Urothelium cell line (cell line): ENCODE results near the gene SKP2.
"Not testable (repeated sequence)": the region's sequence is repeated elsewhere in the genome, so short reads cannot be mapped to it uniquely, and the experiment has no call there.

ENCODE experiments used
- DNase-seq: peaks from one replicate; pipeline ENCODE4 v3.0.0; 2011; ENCODE audit warnings: low spot score, mixed read lengths
- FAIRE-seq: peaks from 2 replicates; lab custom pipeline; 2011; peaks lifted over from hg19 to GRCh38; lab: Jason Lieb, UNC

Gene SKP2

GRCh38 chr5:36151434-36152323 is at the start of gene SKP2, which contains the start of gene LMBRD2:
TSS of gene SKP2 (plus strand) at chr5:36152111. CDS start at chr5:36152263, 152 bp downstream.
TSS of gene LMBRD2 (minus strand) at chr5:36151887. CDS start at chr5:36143349, 8,538 bp downstream.
- FAIRE-seq: peak; percentile 97
- peak; percentile 99 for DNase-seq

GRCh38 chr5:36105819-36106218 is 46.1 kb upstream of the SKP2 start:
- FAIRE-seq: no peak

DNA sequence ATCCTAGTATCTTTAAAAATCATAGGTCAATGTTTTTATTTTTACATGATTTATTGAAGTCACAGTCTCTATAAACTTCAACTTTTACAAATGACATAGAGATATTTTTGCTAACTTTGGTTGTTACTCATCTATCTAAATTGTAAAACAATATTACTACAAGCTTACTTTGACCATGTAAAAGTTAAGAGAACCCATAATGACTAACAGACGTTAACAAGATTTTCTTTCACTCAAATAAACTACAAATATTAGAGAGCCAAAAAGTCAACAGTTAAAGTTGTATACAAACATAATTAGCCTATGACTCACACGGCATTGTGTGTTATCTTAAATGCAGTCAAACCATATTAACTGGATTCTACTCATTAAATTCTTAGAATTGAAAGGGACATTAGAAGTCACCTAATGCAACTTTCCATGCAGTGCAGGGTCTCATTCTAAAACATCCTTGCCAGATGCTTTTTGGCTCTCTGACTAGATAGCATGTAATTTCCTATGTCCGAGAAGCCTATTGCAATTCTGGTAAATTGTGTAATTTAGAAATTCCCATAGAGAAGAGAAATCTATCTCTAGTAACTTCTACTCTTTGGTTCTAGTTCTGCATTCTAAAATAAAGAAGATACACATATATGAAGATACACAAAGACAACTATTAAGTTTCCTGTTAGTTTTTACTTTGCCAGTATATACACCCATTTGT is 43.0 kb upstream of the SKP2 start:
- DNase-seq: no peak
- no peak for FAIRE-seq

More at GRCh38 chr5:36105819-36106218, 46.1 kb upstream of the SKP2 start:
- DNase-seq: no peak

- DNase-seq (no peak), FAIRE-seq (no peak)
Measured at GRCh38 chr5:36111238-36111637, 40.7 kb upstream of the SKP2 start.

- DNase-seq (no peak), FAIRE-seq (no peak)
Measured at GRCh38 chr5:36125868-36126267, 26.0 kb upstream of the SKP2 start.

GRCh38 chr5:36128795-36129194 is 23.1 kb upstream of the SKP2 start:
- no peak for DNase-seq
- no peak for FAIRE-seq

GRCh38 chr5:36129666-36130065 is 22.2 kb upstream of the SKP2 start:
- FAIRE-seq, DNase-seq: not testable (repeated sequence)

DNA sequence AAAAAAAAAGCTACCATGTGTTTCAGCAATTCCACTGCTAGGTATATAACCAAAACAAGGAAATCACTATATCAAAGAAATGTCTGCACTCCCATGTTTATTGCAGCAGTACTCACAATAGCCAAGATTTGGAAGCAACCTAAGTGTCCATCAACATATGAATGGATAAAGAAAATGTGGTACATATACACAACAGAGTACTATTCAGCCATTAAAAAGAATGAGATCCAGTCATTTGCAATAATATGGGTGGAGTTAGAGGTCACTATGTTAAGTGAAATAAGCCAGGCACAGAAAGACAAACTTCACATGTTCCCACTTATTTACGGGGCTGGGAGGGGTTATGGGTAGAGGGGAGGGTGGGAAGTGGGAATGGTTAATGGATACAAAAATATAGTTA is 18.9 kb upstream of the SKP2 start:
- not testable (repeated sequence) for DNase-seq, FAIRE-seq

GRCh38 chr5:36135988-36136387 is 15.9 kb upstream of the SKP2 start:
- no peak for FAIRE-seq

GRCh38 chr5:36136581-36136980 is 15.3 kb upstream of the SKP2 start:
- no peak for FAIRE-seq
- no peak for DNase-seq

More at GRCh38 chr5:36135988-36136387, 15.9 kb upstream of the SKP2 start:
- no peak for DNase-seq

GRCh38 chr5:36138900-36139683 is 12.8 kb upstream of the SKP2 start:
- no peak for DNase-seq
- no peak for FAIRE-seq

DNA sequence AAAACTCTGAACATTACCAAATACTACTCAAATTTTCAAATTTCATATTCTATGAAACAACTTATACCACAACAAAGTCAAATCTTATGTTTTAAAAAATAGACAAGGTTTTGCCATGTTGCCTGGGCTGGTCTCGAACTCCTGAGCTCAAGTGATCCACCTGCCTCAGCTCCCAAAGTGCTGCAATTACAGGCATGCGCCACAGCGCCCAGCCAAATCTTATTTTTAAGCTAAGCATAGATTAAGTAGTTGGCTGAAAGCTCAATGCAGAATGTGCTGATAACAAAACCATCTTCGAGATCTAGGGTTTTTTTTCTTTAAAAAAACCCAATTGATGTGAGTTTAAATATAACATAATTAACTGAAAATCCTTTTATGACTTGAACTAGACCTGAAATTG is 6.6 kb upstream of the SKP2 start:
- no peak for FAIRE-seq

DNA sequence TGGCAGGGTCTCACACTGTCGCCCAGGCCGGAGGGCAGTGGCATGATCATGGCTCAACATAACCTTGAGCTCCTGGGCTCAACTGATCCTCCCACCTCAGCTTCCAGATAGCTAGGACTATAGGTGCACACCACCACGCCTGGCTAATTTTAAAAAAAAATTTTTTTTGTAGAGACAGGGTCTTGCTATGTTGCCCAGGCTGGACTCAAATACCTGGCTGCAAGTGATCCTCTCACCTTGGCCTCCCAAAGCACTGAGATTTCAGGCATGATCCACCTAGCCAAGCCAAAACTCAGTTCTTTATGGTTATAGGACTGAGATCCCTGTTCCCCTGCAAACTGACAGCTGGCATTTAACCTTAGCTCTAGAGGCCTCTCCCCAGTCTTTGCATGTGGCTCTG is 5.5 kb upstream of the SKP2 start:
- FAIRE-seq (no peak), DNase-seq (no peak)

More for the DNA sequence above, 6.6 kb upstream of the SKP2 start:
- DNase-seq: no peak

DNA sequence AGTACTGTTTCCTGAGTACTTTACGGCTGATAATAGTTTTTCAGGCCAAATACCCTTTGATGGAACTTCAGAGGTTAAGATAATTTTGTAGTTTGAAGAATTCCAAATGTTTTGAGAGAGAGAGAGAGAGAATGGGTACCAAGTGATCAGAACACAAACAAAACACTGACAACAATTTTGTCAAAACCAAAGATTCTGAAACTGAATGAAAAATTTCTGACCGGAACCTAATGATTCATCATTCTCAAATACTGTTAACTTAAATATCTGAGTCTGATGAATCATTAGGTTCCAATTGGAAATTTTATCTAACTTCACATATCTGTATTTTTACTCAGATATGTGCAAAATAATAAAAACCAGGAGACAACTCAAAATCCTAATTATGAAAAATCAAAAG is 4.2 kb upstream of the SKP2 start:
- DNase-seq (no peak), FAIRE-seq (no peak)

DNA sequence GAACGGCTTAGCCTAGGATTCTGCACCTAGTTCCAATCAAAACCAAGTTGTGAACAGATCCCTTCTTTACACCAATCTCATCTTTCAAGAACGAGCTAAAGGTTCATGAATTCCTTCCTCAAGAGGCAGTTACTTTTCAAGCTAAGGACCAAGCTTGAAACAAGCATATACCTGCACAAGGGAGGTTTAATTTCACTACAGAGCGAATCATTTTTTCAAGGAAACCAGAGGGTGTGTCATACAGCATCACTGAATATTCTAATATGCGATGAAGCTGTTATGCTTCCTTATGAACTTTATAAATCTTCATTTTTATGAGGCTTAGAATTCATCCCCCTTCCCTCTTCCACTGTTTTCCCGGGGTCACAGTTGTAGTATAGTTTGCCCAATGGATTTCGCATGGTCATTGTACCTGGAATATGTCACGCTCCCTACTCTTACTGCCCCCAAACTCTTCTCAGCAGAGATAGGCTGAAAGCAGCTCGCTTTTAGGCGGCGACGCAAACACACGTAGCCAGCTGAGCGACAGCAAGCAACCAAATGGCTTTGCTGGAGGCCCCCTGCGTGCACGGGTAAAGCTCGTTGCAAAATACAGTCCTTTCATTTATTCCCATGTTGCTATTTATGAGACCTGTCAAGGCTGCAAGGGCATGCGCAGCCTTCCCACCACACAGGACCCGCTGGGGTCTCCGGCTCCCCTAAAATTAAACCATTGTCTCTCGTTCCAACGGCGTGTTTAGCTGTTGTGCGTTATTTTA is 1.1 kb upstream of the SKP2 start:
- no peak for FAIRE-seq
- DNase-seq: peak; percentile 56

DNA sequence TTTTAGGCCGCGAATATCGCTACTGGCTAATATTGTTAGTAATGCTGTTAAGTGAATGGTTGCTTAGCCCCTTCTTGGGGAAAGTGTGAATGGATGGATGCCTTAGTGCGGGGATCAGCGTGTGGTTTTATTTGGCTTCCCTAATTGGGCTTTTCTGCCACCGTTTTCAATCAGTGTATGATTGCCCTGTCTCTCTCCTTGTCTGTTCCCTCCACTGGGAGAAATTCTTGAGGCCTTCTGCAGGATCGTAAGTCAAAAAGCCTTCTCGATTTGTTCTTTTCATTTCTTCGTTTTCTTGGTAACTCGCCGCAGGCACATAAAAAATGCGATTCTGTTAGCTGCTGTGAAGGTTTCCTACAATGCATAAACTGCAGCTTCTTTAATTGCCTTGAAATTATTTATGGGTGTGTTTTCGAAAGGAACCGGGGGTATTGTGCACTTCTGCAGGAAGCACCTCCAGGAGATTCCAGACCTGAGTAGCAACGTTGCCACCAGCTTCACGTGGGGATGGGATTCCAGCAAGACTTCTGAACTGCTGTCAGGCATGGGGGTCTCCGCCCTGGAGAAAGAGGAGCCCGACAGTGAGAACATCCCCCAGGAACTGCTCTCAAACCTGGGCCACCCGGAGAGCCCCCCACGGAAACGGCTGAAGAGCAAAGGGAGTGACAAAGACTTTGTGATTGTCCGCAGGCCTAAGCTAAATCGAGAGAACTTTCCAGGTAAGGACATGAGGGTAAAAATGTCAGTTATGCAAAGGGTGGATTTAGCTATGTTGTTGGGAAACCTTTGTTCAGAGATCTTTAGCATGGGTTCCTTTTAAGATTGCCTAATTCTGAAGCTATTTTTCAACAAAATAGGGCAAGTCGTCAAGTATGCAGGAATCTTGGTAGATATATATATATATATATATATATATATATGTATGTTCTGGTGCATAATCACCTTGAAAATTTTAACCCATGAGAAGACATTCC is 700 bp downstream of the SKP2 start:
- DNase-seq (peak; percentile 32), FAIRE-seq (no peak)

GRCh38 chr5:36153298-36153677 is 1.4 kb downstream of the SKP2 start:
- no peak for FAIRE-seq
- DNase-seq: no peak

- no peak for FAIRE-seq
- no peak for DNase-seq
Measured at GRCh38 chr5:36153726-36154125, 1.8 kb downstream of the SKP2 start.

- FAIRE-seq: no peak
Measured at GRCh38 chr5:36155291-36155690, 3.4 kb downstream of the SKP2 start.

More at GRCh38 chr5:36155291-36155690, 3.4 kb downstream of the SKP2 start:
- no peak for DNase-seq
